Measurements from ENCODE around the gene CLCNKB. TPM values are rescaled to one million over a fixed set of nuclear protein-coding genes. Genes with fewer than 3 reads are reported as not detected.
"Not testable (repeated sequence)": the region's sequence is repeated elsewhere in the genome, so short reads cannot be mapped to it uniquely, and the experiment has no call there.

CLCNKB gene
- total and polyA plus RNA-seq, 2 of the 4 experiments (the other 2 are of a cell fraction), result 0.09 TPM; not detected in 1

DNA sequence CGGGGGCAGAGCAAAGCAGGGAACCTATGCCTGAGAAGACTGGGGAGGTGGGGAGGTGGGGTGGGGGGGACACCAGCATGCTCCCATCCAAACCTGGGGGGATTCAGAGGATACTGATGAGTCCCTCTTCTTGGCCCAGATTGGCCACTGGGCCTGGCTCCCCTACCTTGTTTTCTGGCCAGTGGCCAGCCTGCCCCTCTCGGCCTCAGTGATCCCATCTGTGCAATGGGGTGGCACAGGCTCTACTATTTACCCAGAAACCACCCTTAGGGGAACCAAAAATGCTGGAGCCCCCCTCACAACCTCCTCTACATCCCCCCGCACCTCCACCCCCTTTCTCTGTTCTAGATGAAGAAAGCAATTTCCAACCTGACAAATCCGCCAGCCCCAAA is 12.9 kb downstream of the CLCNKB start:
- H3K4ac ChIP-seq (ENCODE audit: low read depth, low read length); H3K18ac ChIP-seq (ENCODE audit: low read depth, low read length); H3K4me1 ChIP-seq (ENCODE audit: control insufficient read depth, insufficient read depth, low read length); BruUV-seq (replicated peaks); H4K91ac ChIP-seq (ENCODE audit: insufficient read depth, low read depth, low read length); H3K9ac ChIP-seq (ENCODE audit: low read depth, low read length); H2AK9ac ChIP-seq (replicated peaks; ENCODE audit: low read depth, low read length, poor library complexity); H2AFZ ChIP-seq (replicated peaks; ENCODE audit: low read length, poor library complexity); H3K4me3 ChIP-seq (ENCODE audit: insufficient read depth, low read depth, low read length); H3K36me3 ChIP-seq (ENCODE audit: control insufficient read depth, insufficient read depth, low read length); ATAC-seq (ENCODE audit: low read depth); dilution Hi-C loops (cut with HindIII; ENCODE audit: low sequenced_read_pairs, unreplicated experiment); H3K79me1 ChIP-seq (ENCODE audit: low read depth in 1 of 2, low read length in 2 of 2); DNase-seq; H4K8ac ChIP-seq (ENCODE audit: low read depth in 2 of 2, low read length in 2 of 2); H4K20me1 ChIP-seq (ENCODE audit: insufficient read depth, low read length); H3K9me3 ChIP-seq (ENCODE audit: control insufficient read depth, insufficient read depth, low read length); H4K5ac ChIP-seq (ENCODE audit: low read depth, low read length); H2BK120ac ChIP-seq (ENCODE audit: low read depth, low read length); POLR2A ChIA-PET (ENCODE audit: unreplicated experiment); H3K9me1 ChIP-seq (ENCODE audit: insufficient read depth, low read length); in situ Hi-C loops (cut with MboI; ENCODE audit: low sequenced_read_pairs); H2BK5ac ChIP-seq (ENCODE audit: low read depth, low read length, poor library complexity, severe bottlenecking); H3K14ac ChIP-seq (replicated peaks; ENCODE audit: low read depth, low read length); H3K56ac ChIP-seq (ENCODE audit: extremely low read depth, insufficient read depth, low read length); H2BK20ac ChIP-seq (ENCODE audit: low read depth, low read length); H3K27ac ChIP-seq (ENCODE audit: insufficient read depth, low read length); H2BK15ac ChIP-seq (ENCODE audit: low read depth, low read length); H3K23ac ChIP-seq (ENCODE audit: low read depth, low read length); H2AK5ac ChIP-seq (ENCODE audit: low read depth, low read length); H3K4me2 ChIP-seq (ENCODE audit: low read depth, low read length): not testable (repeated sequence)
- CTCF ChIA-PET, result interaction anchor here (0.6 to 1.7 kb wide), 4 partner anchors 8 to 245 kb away, joined by 3 to 4 read pairs (median 4); no protein-coding TSS in a partner anchor
- peaks cover 26% of the 10 kb centered on the region for H3K27me3 ChIP-seq (ENCODE audit: control insufficient read depth, insufficient read depth, low read length)
- 0% methylated on average over 1 of the region's 4 CpGs; no CpG with 5 or more reads in 1 of the 2 experiments for WGBS, 2 experiments (ENCODE audit: extremely low coverage in 2 of 2, insufficient read length in 1 of 2)
- intact Hi-C loops (cut with micrococcal nuclease), result loop anchor here (1.0 to 2.0 kb wide), 3 partner anchors 24 to 268 kb away; no protein-coding TSS in a partner anchor

DNA sequence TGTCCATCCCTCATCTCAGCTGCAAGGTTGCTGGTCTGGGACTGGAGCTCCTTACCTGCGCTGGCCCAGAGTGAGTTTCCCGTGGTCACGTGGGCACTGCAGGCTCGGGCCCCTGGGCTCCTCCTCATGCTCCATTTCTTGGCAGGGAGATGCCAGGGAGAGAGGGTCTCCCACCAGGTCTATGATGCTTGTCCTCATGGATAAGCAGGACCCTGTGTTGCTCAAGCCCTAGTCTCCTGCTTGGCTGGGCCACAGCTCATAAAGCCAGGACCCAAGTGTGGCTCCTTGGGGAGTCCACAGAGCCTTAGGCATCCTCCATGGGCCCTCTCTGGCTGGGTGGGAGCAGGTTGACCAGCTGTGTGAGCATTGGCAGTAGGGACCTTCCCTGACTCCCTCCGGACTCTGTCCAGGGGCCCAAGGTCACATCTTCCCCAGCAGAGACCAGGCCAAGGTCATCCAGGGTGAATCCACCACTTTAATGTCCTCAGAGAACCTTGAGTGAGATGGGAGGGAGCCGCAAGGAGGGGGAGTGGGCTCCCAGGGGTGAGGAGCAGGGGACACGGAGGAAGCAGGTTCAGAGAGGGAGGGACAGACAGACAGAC is 13.8 kb downstream of the CLCNKB start:
- H3K56ac ChIP-seq (ENCODE audit: extremely low read depth, insufficient read depth, low read length); H2BK20ac ChIP-seq (ENCODE audit: low read depth, low read length); dilution Hi-C loops (cut with HindIII; ENCODE audit: low sequenced_read_pairs, unreplicated experiment); H4K8ac ChIP-seq (ENCODE audit: low read depth in 2 of 2, low read length in 2 of 2); H3K4me2 ChIP-seq (ENCODE audit: low read depth, low read length); H3K79me1 ChIP-seq (ENCODE audit: low read depth in 1 of 2, low read length in 2 of 2); H3K36me3 ChIP-seq (ENCODE audit: control insufficient read depth, insufficient read depth, low read length); H2AK5ac ChIP-seq (ENCODE audit: low read depth, low read length); H4K20me1 ChIP-seq (ENCODE audit: insufficient read depth, low read length); ATAC-seq (ENCODE audit: low read depth); H3K9ac ChIP-seq (ENCODE audit: low read depth, low read length); H3K23ac ChIP-seq (ENCODE audit: low read depth, low read length); H3K4me1 ChIP-seq (ENCODE audit: control insufficient read depth, insufficient read depth, low read length); H2AFZ ChIP-seq (replicated peaks; ENCODE audit: low read length, poor library complexity); H2BK120ac ChIP-seq (ENCODE audit: low read depth, low read length); H2AK9ac ChIP-seq (replicated peaks; ENCODE audit: low read depth, low read length, poor library complexity); in situ Hi-C loops (cut with MboI; ENCODE audit: low sequenced_read_pairs); H3K4ac ChIP-seq (ENCODE audit: low read depth, low read length); BruUV-seq (replicated peaks); H3K27ac ChIP-seq (ENCODE audit: insufficient read depth, low read length); POLR2A ChIA-PET (ENCODE audit: unreplicated experiment); H4K5ac ChIP-seq (ENCODE audit: low read depth, low read length); H3K9me3 ChIP-seq (ENCODE audit: control insufficient read depth, insufficient read depth, low read length); H3K9me1 ChIP-seq (ENCODE audit: insufficient read depth, low read length); H3K14ac ChIP-seq (replicated peaks; ENCODE audit: low read depth, low read length); DNase-seq; H2BK5ac ChIP-seq (ENCODE audit: low read depth, low read length, poor library complexity, severe bottlenecking); H3K4me3 ChIP-seq (ENCODE audit: insufficient read depth, low read depth, low read length); H2BK15ac ChIP-seq (ENCODE audit: low read depth, low read length); H4K91ac ChIP-seq (ENCODE audit: insufficient read depth, low read depth, low read length); H3K18ac ChIP-seq (ENCODE audit: low read depth, low read length): not testable (repeated sequence)
- intact Hi-C loops (cut with micrococcal nuclease), result loop anchor here (2.0 kb wide), 1 partner anchor 25 kb away; no protein-coding TSS in a partner anchor
- CTCF ChIA-PET, result interaction anchor here (0.7 kb wide), 1 partner anchor 208 kb away, joined by 3 read pairs; no protein-coding TSS in a partner anchor
- no CpG with 5 or more reads among the region's 7 CpGs for WGBS, 2 experiments (ENCODE audit: extremely low coverage in 2 of 2, insufficient read length in 1 of 2)
- H3K27me3 ChIP-seq (ENCODE audit: control insufficient read depth, insufficient read depth, low read length), result peaks cover 25% of the 10 kb centered on the region
